Measurements from ENCODE around the gene PTTG1IP.
A peak's percentile ranks its signal among the peaks of the same experiment; 100 is the strongest.

Gene PTTG1IP

GRCh38 chr21:44919913-44920693 is 46.6 kb upstream of the PTTG1IP start:
- TF ChIP-seq, protein P1, sequence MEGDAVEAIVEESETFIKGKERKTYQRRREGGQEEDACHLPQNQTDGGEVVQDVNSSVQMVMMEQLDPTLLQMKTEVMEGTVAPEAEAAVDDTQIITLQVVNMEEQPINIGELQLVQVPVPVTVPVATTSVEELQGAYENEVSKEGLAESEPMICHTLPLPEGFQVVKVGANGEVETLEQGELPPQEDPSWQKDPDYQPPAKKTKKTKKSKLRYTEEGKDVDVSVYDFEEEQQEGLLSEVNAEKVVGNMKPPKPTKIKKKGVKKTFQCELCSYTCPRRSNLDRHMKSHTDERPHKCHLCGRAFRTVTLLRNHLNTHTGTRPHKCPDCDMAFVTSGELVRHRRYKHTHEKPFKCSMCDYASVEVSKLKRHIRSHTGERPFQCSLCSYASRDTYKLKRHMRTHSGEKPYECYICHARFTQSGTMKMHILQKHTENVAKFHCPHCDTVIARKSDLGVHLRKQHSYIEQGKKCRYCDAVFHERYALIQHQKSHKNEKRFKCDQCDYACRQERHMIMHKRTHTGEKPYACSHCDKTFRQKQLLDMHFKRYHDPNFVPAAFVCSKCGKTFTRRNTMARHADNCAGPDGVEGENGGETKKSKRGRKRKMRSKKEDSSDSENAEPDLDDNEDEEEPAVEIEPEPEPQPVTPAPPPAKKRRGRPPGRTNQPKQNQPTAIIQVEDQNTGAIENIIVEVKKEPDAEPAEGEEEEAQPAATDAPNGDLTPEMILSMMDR (IDR thresholded peaks at IDR 0.05; ENCODE audit: low read length): no peak
- TF ChIP-seq EZH2 (IDR thresholded peaks at IDR 0.05; ENCODE audit: borderline replicate concordance, low read length): no peak
- Histone ChIP-seq H2AFZ (ENCODE audit: low read length) (no peak overlapping the region), H3K4me2 (ENCODE audit: low read length) (peak overlapping the region; percentile 31; the same call in 1 of the 2 replicates), H3K27me3 (ENCODE audit: insufficient read depth, low read length) (peaks cover 12% of the 10 kb centered on the region), H3K36me3 (ENCODE audit: insufficient read depth, low read length) (no peaks in the 10 kb centered on the region), H4K20me1 (ENCODE audit: insufficient read depth, low read length) (no peaks in the 10 kb centered on the region), H3K79me2 (ENCODE audit: insufficient read depth, low read length) (no peaks in the 10 kb centered on the region), H3K9ac (ENCODE audit: low read length) (no peak overlapping the region), H3K27ac (ENCODE audit: low read depth, low read length, poor library complexity, severe bottlenecking) (no peak overlapping the region), H3K4me3 (ENCODE audit: low read depth, low read length, poor library complexity, severe bottlenecking) (peak overlapping the region; percentile 41), H3K9me3 (ENCODE audit: low read length) (no peaks in the 10 kb centered on the region), H3F3A (ENCODE audit: insufficient read depth, low read length) (no peaks in the 10 kb centered on the region), H3K4me1 (ENCODE audit: insufficient read depth, low read length, severe bottlenecking) (no peaks in the 10 kb centered on the region), H3K9me2 (ENCODE audit: low read depth, low read length) (no peaks in the 10 kb centered on the region)

DNA sequence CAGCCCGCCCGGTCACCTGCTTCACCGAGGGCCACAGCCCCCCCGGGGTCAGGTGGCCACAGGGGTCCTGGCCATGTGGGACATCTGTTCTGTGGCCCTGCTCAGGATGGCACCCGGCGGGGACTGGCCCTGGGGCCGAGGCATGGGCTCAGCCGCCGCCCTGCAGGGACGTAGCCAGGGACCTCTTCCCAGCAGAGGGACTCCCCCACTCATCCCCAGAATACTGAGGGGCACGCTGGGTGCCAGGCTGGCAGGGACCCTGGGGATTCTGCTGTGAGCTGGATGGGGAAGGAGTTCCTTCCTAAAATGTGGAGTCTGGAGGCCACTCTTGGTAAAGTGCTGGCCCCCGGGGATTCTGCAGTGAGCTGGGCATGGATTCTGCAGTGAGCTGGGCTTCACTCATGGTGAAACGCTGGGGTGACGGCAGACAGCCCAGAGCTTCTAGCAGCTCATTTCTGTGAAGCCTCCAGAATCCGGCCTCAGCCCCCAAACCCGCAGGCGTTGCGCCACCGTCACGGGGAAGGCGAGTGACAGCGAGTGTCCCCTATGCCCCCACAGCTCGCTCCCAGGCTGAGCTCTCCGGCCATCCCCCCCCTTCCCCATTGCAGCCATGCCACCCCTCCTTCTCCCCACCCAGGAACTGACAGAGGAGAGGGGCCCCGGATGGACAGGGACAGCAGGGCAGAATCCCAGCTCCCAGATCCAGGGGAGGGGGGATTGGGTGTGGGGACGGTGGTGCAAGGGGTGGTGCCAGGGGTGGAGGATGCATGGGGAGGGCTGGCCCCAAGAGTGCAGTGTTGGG is 45.8 kb upstream of the PTTG1IP start:
- H3K4me1 ChIP-seq (ENCODE audit: insufficient read depth, low read length, severe bottlenecking): peaks cover 6% of the 10 kb centered on the region
- H3K9me3 ChIP-seq (ENCODE audit: low read length): no peaks in the 10 kb centered on the region
- no peaks in the 10 kb centered on the region for H3F3A ChIP-seq (ENCODE audit: insufficient read depth, low read length)
- no peaks in the 10 kb centered on the region for H3K79me2 ChIP-seq (ENCODE audit: insufficient read depth, low read length)
- no peaks in the 10 kb centered on the region for H3K36me3 ChIP-seq (ENCODE audit: insufficient read depth, low read length)
- no peak overlapping the region for H3K9ac ChIP-seq (ENCODE audit: low read length)
- TF ChIP-seq, protein P1 (IDR thresholded peaks at IDR 0.05; ENCODE audit: low read length): no peak
- no peak for TF ChIP-seq EZH2 (IDR thresholded peaks at IDR 0.05; ENCODE audit: borderline replicate concordance, low read length)
- no peak overlapping the region for H3K4me3 ChIP-seq (ENCODE audit: low read depth, low read length, poor library complexity, severe bottlenecking)
- H4K20me1 ChIP-seq (ENCODE audit: insufficient read depth, low read length): no peaks in the 10 kb centered on the region
- H3K9me2 ChIP-seq (ENCODE audit: low read depth, low read length): no peaks in the 10 kb centered on the region
- H3K4me2 ChIP-seq (ENCODE audit: low read length): no peak overlapping the region
- no peak overlapping the region for H2AFZ ChIP-seq (ENCODE audit: low read length)
- H3K27ac ChIP-seq (ENCODE audit: low read depth, low read length, poor library complexity, severe bottlenecking): no peak overlapping the region
- peaks cover 13% of the 10 kb centered on the region for H3K27me3 ChIP-seq (ENCODE audit: insufficient read depth, low read length)

DNA sequence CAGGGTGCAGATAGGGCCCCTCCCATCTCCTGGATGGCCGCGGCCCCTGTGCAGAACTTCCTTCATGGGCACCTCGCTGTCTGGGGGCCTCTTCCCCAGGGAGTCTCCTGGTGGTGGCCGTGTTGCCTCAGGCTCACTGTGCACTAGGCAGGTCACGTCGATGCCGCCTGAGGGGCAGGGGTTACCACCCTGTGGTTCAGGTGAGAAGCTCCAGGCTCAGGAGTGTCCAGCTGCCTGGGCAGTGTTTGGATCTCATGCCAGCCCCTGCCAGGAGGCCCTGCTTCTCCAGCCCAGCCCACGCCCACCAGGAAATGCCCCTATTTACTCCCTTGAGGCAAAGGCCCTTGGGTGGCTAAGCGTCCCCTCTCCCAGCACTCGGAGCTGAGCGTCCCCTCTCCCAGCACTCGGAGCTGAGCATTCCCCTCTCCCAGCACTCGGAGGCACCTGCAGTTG is 45.1 kb upstream of the PTTG1IP start:
- Histone ChIP-seq H3K4me3 (ENCODE audit: low read depth, low read length, poor library complexity, severe bottlenecking) (no peak overlapping the region), H3K9me2 (ENCODE audit: low read depth, low read length) (no peaks in the 10 kb centered on the region), H3K4me1 (ENCODE audit: insufficient read depth, low read length, severe bottlenecking) (peaks cover 13% of the 10 kb centered on the region), H4K20me1 (ENCODE audit: insufficient read depth, low read length) (no peaks in the 10 kb centered on the region), H3K9ac (ENCODE audit: low read length) (no peak overlapping the region), H3F3A (ENCODE audit: insufficient read depth, low read length) (no peaks in the 10 kb centered on the region), H3K27ac (ENCODE audit: low read depth, low read length, poor library complexity, severe bottlenecking) (no peak overlapping the region), H3K27me3 (ENCODE audit: insufficient read depth, low read length) (peaks cover 15% of the 10 kb centered on the region), H3K4me2 (ENCODE audit: low read length) (no peak overlapping the region), H2AFZ (ENCODE audit: low read length) (no peak overlapping the region), H3K36me3 (ENCODE audit: insufficient read depth, low read length) (no peaks in the 10 kb centered on the region), H3K79me2 (ENCODE audit: insufficient read depth, low read length) (no peaks in the 10 kb centered on the region), H3K9me3 (ENCODE audit: low read length) (no peaks in the 10 kb centered on the region)
- TF ChIP-seq, protein P1 (IDR thresholded peaks at IDR 0.05; ENCODE audit: low read length): no peak
- TF ChIP-seq EZH2 (IDR thresholded peaks at IDR 0.05; ENCODE audit: borderline replicate concordance, low read length): no peak

Measured in OCI-LY1 (cell line).